ENCODE measurements around the gene KIAA0232.
"Not testable (repeated sequence)": the region's sequence is repeated elsewhere in the genome, so short reads cannot be mapped to it uniquely, and the experiment has no call there.

Gene KIAA0232

DNA sequence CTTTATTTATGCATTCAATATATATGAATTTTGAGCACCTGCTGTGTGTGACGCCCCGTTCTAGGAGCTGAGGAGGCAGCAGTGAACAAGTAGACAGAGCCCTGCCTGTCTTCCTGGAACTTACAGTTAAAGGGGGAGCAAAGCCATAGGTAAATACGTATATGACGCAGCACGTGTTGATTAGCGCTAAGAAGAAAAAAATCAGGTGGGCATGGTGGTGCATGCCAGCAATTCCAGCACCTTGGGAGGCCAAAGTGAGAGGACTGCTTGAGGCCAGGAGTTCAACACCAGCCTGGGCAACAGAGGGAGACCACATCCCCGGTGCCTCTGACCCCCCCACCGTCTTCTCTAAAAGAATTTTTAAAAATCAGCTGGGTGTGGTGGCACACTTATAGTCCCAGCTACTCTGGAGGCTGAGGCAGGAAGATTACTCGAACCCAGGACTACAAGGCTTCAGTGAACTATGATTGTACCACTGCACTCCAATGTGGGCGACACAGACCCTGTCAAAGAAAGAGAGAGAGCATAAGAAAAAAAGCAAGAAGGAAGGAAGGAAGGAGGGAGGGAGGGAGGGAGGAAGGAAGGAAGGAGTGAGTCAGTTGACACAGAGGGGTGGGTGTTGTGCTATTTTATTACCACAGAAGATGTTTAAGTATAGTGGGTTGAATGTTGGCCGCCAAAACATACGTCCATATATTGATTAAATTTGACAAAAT is 5.4 kb upstream of the KIAA0232 start:
- no peak for DNase-seq

- no peak for DNase-seq
Measured at GRCh38 chr4:6777636-6778281, 4.8 kb upstream of the KIAA0232 start.

- DNase-seq = no peak
Measured at GRCh38 chr4:6778435-6778834, 4.1 kb upstream of the KIAA0232 start.

GRCh38 chr4:6779667-6780565 is 2.6 kb upstream of the KIAA0232 start:
- DNase-seq = peak; percentile 10

GRCh38 chr4:6781113-6781512 is 1.4 kb upstream of the KIAA0232 start:
- DNase-seq = no peak

GRCh38 chr4:6781561-6781960 is 966 bp upstream of the KIAA0232 start:
- no peak for DNase-seq

- no peak for DNase-seq
Measured at GRCh38 chr4:6782846-6783110, 251 bp downstream of the KIAA0232 start.

DNA sequence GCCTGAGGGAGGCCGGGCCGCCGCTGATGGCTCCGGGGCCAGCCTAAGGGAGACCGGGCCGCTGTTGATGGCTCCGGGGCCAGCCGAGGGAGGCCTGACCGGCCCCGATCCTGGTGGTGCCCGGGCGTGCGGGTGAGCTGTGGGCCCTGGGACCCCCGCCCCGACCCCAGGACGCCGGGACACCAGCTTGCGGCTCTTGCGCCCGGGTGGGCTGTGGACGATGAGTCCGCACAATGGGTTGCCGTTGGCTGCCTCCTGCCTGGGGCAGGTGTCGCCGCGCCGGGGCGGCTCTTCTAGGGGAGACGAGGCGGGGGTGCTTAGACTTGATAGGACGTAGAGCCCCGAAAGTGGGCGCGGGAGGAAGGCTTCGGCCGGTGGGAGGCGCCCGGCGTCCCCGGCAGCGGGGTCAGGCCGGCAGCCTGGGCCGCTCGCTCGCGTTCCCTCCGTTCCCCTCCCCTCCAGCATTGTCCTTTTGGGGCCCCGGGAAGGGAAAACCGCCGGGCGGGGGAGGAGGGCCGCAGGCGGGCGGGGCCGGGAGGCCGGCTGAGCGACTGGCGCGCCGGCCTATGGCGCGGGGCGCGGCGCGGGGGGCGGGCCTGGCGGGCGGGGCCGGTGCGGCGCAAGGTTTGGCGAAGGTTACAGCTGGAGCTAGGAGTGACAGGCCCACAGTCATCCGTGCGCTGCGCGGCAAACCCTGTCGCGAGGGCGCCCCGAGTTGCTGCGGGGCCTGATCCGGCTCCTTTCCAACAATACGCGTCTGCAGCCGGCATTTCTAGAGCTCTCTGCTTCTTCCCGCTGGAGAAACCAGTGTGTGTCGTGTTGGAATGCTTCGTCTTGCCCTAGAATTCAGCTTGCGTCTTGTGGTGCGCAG is 819 bp downstream of the KIAA0232 start:
- peak; percentile 90 for DNase-seq

DNA sequence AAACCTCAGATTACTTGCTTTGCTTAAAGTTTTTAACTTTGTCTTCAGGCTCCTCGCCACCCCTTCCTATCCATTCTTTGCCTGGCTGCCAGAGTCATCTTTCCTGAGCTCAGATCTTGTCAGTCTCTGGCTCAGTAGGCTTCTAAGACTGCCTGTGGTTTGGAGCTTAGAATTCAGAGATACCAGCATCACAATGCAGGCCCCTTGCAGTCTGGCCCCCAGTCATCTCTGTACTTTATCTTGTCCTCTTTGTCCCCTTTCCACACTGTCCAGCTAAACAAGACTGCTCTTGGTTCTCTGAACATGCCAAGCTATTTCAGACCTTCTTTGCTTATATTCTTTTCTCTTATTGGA is 3.0 kb downstream of the KIAA0232 start:
- no peak for DNase-seq

DNA sequence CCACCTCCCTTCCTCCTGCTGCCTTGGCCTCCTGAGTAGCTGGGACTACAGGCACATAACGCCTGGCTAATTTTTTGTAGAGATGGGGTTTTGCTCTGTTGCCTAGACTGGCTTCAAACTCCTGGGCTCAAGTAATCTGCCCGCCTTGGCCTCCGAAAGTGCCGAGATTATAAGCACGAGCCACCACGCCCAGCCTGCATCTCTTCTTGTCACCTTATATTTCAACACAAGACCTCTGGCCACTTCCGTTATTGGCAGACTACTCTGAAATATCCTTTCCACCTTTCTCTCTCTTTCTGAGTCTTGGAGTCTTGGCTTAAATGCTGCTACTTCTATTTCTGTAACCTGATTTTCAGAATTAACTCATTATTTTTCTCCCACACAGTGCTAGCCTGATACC is 5.6 kb downstream of the KIAA0232 start:
- no peak for DNase-seq

GRCh38 chr4:6791245-6791644 is 8.7 kb downstream of the KIAA0232 start:
- DNase-seq = not testable (repeated sequence)

- DNase-seq = not testable (repeated sequence)
Measured at GRCh38 chr4:6791796-6792195, 9.3 kb downstream of the KIAA0232 start.

- no peak for DNase-seq
Measured at GRCh38 chr4:6794189-6794588, 11.7 kb downstream of the KIAA0232 start.

GRCh38 chr4:6795821-6796220 is 13.3 kb downstream of the KIAA0232 start:
- no peak for DNase-seq

DNA sequence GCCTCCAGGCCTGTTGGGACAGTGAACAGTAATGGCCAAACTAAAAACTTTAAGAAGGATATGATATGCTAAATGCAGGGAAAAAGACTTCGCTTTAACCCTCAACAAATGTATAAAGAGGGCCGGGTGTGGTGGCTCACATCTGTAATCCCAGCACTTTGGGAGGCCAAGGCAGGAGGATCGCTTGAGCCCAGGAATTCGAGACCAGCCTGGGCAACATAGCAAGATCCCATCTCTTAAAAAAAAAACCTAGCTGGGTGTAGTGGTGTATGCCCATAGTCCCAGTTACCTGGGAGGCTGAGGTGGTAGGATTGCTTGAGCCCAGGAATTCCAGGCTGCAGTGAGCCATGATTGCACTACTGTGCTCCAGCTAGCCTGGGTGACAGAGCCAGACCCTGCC is 14.8 kb downstream of the KIAA0232 start:
- not testable (repeated sequence) for DNase-seq

- DNase-seq = no peak
Measured at GRCh38 chr4:6799091-6799490, 16.6 kb downstream of the KIAA0232 start.

DNA sequence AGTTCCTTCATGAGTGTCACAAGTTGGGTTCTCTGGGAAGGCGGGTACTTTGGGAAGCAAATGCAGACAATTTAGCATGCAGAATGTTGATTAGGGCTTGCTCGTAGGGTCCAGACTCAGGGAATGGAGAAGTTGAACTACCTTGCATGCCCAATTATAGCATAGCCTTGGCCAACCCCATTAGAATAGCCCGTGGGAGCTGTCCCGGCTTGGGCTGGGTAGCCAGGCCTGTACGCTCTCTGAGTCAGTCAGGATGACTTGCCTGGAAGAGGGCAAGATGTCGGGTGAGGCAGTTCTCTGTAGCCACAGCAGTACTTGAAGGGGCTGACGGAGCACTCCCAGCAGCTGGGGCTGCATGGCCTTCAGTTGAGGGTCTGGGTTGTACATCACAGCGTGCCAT is 19.5 kb downstream of the KIAA0232 start:
- DNase-seq = no peak

GRCh38 chr4:6802626-6803025 is 20.1 kb downstream of the KIAA0232 start:
- DNase-seq = no peak

GRCh38 chr4:6803246-6803645 is 20.7 kb downstream of the KIAA0232 start:
- DNase-seq = no peak

DNA sequence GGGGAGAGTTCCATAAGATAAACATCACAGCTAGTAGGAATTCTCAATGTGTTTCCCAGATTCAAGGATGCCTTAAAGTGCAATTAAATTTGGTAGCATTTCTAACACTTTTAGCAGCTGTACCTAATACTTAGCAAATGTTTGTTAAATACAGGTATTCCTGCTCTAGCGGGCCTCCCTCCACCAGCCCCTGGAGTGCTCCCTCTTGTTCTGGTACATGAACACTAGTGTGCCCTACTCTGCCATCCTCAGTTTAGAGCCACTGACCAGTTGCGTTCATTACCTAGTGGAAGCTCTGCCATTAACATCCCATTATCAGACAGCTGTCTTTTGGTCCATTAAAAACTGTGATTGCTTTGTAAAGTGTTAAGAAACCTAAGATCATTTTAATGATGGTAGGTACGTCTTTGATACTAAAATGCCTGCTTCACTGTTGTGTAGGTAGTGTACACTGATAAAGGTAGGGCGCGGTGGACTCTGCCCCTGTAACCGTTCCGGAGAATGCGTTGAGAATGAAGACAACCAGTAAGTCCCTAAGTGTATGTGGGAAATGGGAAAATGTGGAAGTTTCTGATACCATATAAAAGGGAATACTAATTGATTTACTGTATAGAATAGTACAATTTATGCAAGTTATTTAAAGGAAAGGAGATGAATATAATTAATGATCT is 21.7 kb downstream of the KIAA0232 start:
- no peak for DNase-seq

GRCh38 chr4:6806924-6807626 is 24.5 kb downstream of the KIAA0232 start:
- DNase-seq = peak; percentile 3

DNA sequence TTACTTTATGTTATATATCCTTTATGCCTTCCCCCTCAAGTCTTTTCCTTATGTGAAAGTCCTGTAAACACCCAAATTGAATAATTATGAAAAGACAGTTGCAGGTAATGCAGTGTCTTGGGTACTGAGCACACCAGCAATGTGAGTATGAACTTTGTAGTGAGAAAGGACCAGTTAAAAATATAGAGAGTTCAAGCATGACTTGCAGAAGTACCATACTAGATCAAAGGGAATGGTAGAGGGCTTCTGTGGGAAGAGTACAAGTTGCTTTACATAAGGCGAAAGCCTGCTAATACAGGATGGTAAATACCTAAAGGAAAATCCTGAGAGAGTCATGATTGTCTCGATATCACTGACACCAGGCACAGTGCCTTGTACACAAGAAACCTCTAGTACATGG is 25.7 kb downstream of the KIAA0232 start:
- no peak for DNase-seq
